Neural progenitor cell (in vitro differentiated cells): Measurements from ENCODE around the gene RIC1. TPM values are rescaled to one million over a fixed set of nuclear protein-coding genes. Genes with fewer than 3 reads are reported as not detected.

Source experiments
- DNase-seq: peaks from one replicate; pipeline ENCODE4 v3.0.0-alpha.2; 2016; ENCODE audit warnings: low spot score
- H2AFZ ChIP-seq: fragments of 200-600 bp; sonication (generic); replicated peaks from 2 replicates; pipeline ENCODE4 v1.6.1; 2016; ENCODE audit warnings: antibody characterized with exemption
- H3F3A ChIP-seq: fragments of 200-600 bp; sonication (generic); 2 replicates; pipeline ENCODE4 v1.6.1; 2016; ENCODE audit warnings: antibody characterized with exemption, low read depth
- H3K27ac ChIP-seq: fragments of 200-600 bp; sonication (generic); 2 replicates; pipeline ENCODE4 v1.5.1; 2016; ENCODE audit warnings: mild to moderate bottlenecking
- H3K27me3 ChIP-seq: fragments of 200-600 bp; sonication (generic); 2 replicates; pipeline ENCODE4 v1.6.1; 2016; ENCODE audit warnings: mild to moderate bottlenecking, moderate library complexity
- H3K36me3 ChIP-seq: fragments of 200-600 bp; sonication (generic); 2 replicates; pipeline ENCODE4 v1.5.1; 2016
- H3K4me1 ChIP-seq: fragments of 200-600 bp; sonication (generic); 2 replicates; pipeline ENCODE4 v1.6.1; 2016; ENCODE audit warnings: mixed run types
- H3K4me2 ChIP-seq: fragments of 200-600 bp; sonication (generic); 2 replicates; pipeline ENCODE4 v1.6.1; 2016
- H3K4me3 ChIP-seq: fragments of 200-600 bp; sonication (generic); 2 replicates; pipeline ENCODE4 v1.5.1; 2016
- H3K79me2 ChIP-seq: fragments of 200-600 bp; sonication (generic); 2 replicates; pipeline ENCODE4 v1.6.1; 2016; ENCODE audit warnings: low read depth
- H3K9ac ChIP-seq: fragments of 200-600 bp; sonication (generic); 2 replicates; pipeline ENCODE4 v1.6.1; 2016
- H3K9me3 ChIP-seq: fragments of 200-600 bp; sonication (generic); 2 replicates; pipeline ENCODE4 v1.5.1; 2016; ENCODE audit warnings: low read depth
- H4K20me1 ChIP-seq: fragments of 200-600 bp; sonication (generic); 2 replicates; pipeline ENCODE4 v1.6.1; 2016; ENCODE audit warnings: low read depth
- H3K27ac Mint-ChIP-seq: 3 replicates; pipeline ENCODE4 v1.8.0; 2021; ENCODE audit warnings: mixed read lengths
- H3K27me3 Mint-ChIP-seq: 2 replicates; pipeline ENCODE4 v1.8.0; 2022; ENCODE audit warnings: low read depth, mild to moderate bottlenecking, inconsistent platforms, moderate library complexity, mixed read lengths; ENCODE audit not compliant: insufficient read depth
- H3K36me3 Mint-ChIP-seq: 3 replicates; pipeline ENCODE4 v1.8.0; 2021; ENCODE audit warnings: mixed read lengths
- H3K4me1 Mint-ChIP-seq: 3 replicates; pipeline ENCODE4 v1.8.0; 2021; ENCODE audit warnings: mixed read lengths
- H3K4me3 Mint-ChIP-seq: 3 replicates; pipeline ENCODE4 v1.8.0; 2021; ENCODE audit warnings: mild to moderate bottlenecking, moderate library complexity, mixed read lengths
- H3K9me3 Mint-ChIP-seq: 3 replicates; pipeline ENCODE4 v1.8.0; 2020; ENCODE audit warnings: mixed read lengths
- EZH2 ChIP-seq: fragments of 200-600 bp; sonication (generic); IDR thresholded peaks from 2 replicates; pipeline ENCODE4 v1.6.1; 2017; ENCODE audit warnings: antibody characterized with exemption, mild to moderate bottlenecking, moderate library complexity
- EZH2phosphoT487 ChIP-seq: fragments of 200-600 bp; sonication (generic); IDR thresholded peaks from 2 replicates; pipeline ENCODE4 v1.6.1; 2017; ENCODE audit warnings: antibody characterized with exemption
- total RNA-seq: library from RNA; depleted of rRNA; stranded (reverse); fragments of >200 nt; gene quantifications from 2 replicates; pipeline ENCODE4 v1.2.3, GENCODE V29; 2015; ENCODE audit warnings: low replicate concordance
- TF ChIP-seq, protein P1 (sequence below): fragments of 200-600 bp; sonication (generic); IDR thresholded peaks from 2 replicates; pipeline ENCODE4 v1.5.1; 2017; ENCODE audit warnings: antibody characterized with exemption, mild to moderate bottlenecking

Gene RIC1
- total RNA-seq, 1 donor from 2014 or later: 31.9 TPM

- no peaks in the 10 kb centered on the region for H3K4me1 Mint-ChIP-seq
- H3K36me3 ChIP-seq: no peaks in the 10 kb centered on the region
These were observed 162.0 kb downstream of the RIC1 start for GRCh38 chr9:5790923-5791322.

GRCh38 chr9:5791870-5792269 lies 163.0 kb downstream of the RIC1 start:
- no peaks in the 10 kb centered on the region for H3F3A ChIP-seq
- H3K27ac ChIP-seq: no peak overlapping the region
- H3K27me3 ChIP-seq: no peaks in the 10 kb centered on the region
- no peak overlapping the region for H2AFZ ChIP-seq
- no peak overlapping the region for H3K4me3 Mint-ChIP-seq
- H3K9ac ChIP-seq: no peak overlapping the region
- H4K20me1 ChIP-seq: no peaks in the 10 kb centered on the region
- no peaks in the 10 kb centered on the region for H3K4me1 ChIP-seq
- H3K36me3 Mint-ChIP-seq: peaks cover 9% of the 10 kb centered on the region
- H3K9me3 ChIP-seq: no peaks in the 10 kb centered on the region
- H3K27ac Mint-ChIP-seq: no peak overlapping the region
- TF ChIP-seq EZH2 (no peak), EZH2phosphoT487 (no peak)
- TF ChIP-seq, protein P1, sequence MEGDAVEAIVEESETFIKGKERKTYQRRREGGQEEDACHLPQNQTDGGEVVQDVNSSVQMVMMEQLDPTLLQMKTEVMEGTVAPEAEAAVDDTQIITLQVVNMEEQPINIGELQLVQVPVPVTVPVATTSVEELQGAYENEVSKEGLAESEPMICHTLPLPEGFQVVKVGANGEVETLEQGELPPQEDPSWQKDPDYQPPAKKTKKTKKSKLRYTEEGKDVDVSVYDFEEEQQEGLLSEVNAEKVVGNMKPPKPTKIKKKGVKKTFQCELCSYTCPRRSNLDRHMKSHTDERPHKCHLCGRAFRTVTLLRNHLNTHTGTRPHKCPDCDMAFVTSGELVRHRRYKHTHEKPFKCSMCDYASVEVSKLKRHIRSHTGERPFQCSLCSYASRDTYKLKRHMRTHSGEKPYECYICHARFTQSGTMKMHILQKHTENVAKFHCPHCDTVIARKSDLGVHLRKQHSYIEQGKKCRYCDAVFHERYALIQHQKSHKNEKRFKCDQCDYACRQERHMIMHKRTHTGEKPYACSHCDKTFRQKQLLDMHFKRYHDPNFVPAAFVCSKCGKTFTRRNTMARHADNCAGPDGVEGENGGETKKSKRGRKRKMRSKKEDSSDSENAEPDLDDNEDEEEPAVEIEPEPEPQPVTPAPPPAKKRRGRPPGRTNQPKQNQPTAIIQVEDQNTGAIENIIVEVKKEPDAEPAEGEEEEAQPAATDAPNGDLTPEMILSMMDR: no peak
- H3K4me3 ChIP-seq: no peak overlapping the region
- H3K79me2 ChIP-seq: no peaks in the 10 kb centered on the region
- no peaks in the 10 kb centered on the region for H3K36me3 ChIP-seq
- H3K4me1 Mint-ChIP-seq: no peaks in the 10 kb centered on the region
- no peaks in the 10 kb centered on the region for H3K27me3 Mint-ChIP-seq
- DNase-seq: no peak
- no peaks in the 10 kb centered on the region for H3K9me3 Mint-ChIP-seq
- no peak overlapping the region for H3K4me2 ChIP-seq

More at GRCh38 chr9:5790923-5791322, 162.0 kb downstream of the RIC1 start:
- DNase-seq: no peak
- Histone ChIP-seq H3K27me3 (no peaks in the 10 kb centered on the region), H2AFZ (no peak overlapping the region), H4K20me1 (no peaks in the 10 kb centered on the region), H3K4me1 (no peaks in the 10 kb centered on the region), H3K27ac (no peak overlapping the region), H3K79me2 (no peaks in the 10 kb centered on the region), H3K9ac (no peak overlapping the region), H3K9me3 (no peaks in the 10 kb centered on the region), H3K4me2 (no peak overlapping the region), H3F3A (no peaks in the 10 kb centered on the region), H3K4me3 (no peak overlapping the region)
- Mint-ChIP-seq H3K36me3 (peaks cover 11% of the 10 kb centered on the region), H3K4me3 (no peak overlapping the region), H3K27ac (no peak overlapping the region), H3K27me3 (no peaks in the 10 kb centered on the region), H3K9me3 (no peaks in the 10 kb centered on the region)
- TF ChIP-seq, protein P1: no peak
- TF ChIP-seq EZH2: no peak
- no peak for TF ChIP-seq EZH2phosphoT487

DNA sequence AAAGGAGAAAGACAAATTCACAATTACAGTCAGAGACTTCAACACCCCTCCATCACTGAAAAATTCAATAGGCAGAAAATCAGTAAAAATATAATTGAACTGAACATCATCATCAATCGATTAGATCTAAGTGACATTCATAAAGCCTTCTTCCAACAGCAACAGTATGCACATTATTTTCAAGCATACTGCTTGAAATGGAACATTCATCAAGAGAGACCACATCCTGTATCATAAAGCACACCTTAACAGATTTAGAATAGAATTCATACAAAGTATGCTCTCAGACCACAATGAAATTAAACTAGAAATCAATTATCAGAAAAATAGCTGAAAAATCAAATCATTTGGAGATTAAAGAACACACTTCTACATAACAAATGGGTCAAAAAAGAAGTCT lies 164.9 kb downstream of the RIC1 start:
- TF ChIP-seq, protein P1: no peak
- TF ChIP-seq EZH2 (no peak), EZH2phosphoT487 (no peak)
- H3K4me1 Mint-ChIP-seq: no peaks in the 10 kb centered on the region
- Histone ChIP-seq H3K9ac (no peak overlapping the region), H3K9me3 (no peaks in the 10 kb centered on the region), H3K4me3 (no peak overlapping the region), H3K27me3 (no peaks in the 10 kb centered on the region), H3F3A (no peaks in the 10 kb centered on the region), H3K27ac (no peak overlapping the region), H3K36me3 (no peaks in the 10 kb centered on the region), H2AFZ (no peak overlapping the region), H3K4me2 (no peak overlapping the region), H3K4me1 (no peaks in the 10 kb centered on the region), H3K79me2 (no peaks in the 10 kb centered on the region), H4K20me1 (no peaks in the 10 kb centered on the region)
- no peak for DNase-seq
- peaks cover 9% of the 10 kb centered on the region for H3K36me3 Mint-ChIP-seq
- H3K27me3 Mint-ChIP-seq: no peaks in the 10 kb centered on the region
- H3K27ac Mint-ChIP-seq: no peak overlapping the region
- H3K9me3 Mint-ChIP-seq: no peaks in the 10 kb centered on the region
- no peak overlapping the region for H3K4me3 Mint-ChIP-seq
